Lower leg skin (tissue), 3 donors: Measurements from ENCODE around the gene MOCS1.

Experiments used
- POLR2A ChIP-seq, 2 donors: fragments of 450-650 bp; IDR thresholded peaks; one replicate each; pipeline ENCODE4 v1.6.1; 2016 to 2017; ENCODE audit warnings: antibody characterized with exemption in 2 of 2, mild to moderate bottlenecking in 1 of 2, moderate library complexity in 1 of 2
- TF ChIP-seq, protein P1 (sequence below), 3 donors: fragments of 450-650 bp; IDR thresholded peaks; one replicate each; pipeline ENCODE4 v1.5.1; 2016; ENCODE audit warnings: antibody characterized with exemption in 3 of 3, mild to moderate bottlenecking in 3 of 3, moderate library complexity in 2 of 3

DNA sequence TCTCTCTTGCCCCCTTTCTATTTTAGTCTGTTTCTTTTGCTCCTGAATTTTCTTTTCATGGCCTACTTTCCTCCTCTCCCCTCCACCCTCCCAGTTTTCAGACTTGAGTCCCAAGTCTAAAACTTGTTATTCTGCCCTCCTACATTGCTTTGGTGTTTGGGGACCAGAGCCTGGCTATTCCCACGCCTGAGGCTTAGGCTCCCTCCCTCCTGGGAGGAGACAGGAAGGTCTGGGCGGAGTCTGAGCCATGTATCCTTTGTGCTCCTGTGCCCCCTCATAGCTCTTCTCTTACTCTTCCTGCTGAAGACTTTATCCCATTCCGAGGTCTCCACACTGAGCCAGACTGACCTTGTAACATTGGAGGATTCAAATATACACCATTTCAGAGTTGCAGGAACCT lies 72.6 kb downstream of the MOCS1 start:
- TF ChIP-seq, protein P1, sequence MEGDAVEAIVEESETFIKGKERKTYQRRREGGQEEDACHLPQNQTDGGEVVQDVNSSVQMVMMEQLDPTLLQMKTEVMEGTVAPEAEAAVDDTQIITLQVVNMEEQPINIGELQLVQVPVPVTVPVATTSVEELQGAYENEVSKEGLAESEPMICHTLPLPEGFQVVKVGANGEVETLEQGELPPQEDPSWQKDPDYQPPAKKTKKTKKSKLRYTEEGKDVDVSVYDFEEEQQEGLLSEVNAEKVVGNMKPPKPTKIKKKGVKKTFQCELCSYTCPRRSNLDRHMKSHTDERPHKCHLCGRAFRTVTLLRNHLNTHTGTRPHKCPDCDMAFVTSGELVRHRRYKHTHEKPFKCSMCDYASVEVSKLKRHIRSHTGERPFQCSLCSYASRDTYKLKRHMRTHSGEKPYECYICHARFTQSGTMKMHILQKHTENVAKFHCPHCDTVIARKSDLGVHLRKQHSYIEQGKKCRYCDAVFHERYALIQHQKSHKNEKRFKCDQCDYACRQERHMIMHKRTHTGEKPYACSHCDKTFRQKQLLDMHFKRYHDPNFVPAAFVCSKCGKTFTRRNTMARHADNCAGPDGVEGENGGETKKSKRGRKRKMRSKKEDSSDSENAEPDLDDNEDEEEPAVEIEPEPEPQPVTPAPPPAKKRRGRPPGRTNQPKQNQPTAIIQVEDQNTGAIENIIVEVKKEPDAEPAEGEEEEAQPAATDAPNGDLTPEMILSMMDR (IDR thresholded peaks at IDR 0.05) = no peak
- no peak for TF ChIP-seq POLR2A (IDR thresholded peaks at IDR 0.05)
